Karpas-422 (cell line): ENCODE results near the gene NAV2. TPM values are rescaled to one million over a fixed set of nuclear protein-coding genes. Genes with fewer than 3 reads are reported as not detected.

Experiments used
- DNase-seq: peaks from one replicate; pipeline ENCODE4 v3.0.0-alpha.2; 2015
- H2AFZ ChIP-seq: fragments of 200-600 bp; sonication (generic); 2 replicates; pipeline ENCODE4 v1.6.1; 2014; ENCODE audit warnings: antibody characterized with exemption, low read length, mixed read lengths
- H3K27ac ChIP-seq: fragments of 200-600 bp; sonication (generic); 2 replicates; pipeline ENCODE4 v1.5.1; 2014; ENCODE audit warnings: mild to moderate bottlenecking, low read length, moderate library complexity
- H3K27me3 ChIP-seq: fragments of 200-600 bp; sonication (generic); 2 replicates; pipeline ENCODE4 v1.6.1; 2014; ENCODE audit warnings: low read length, mixed read lengths
- H3K36me3 ChIP-seq: fragments of 200-600 bp; sonication (generic); 2 replicates; pipeline ENCODE4 v1.6.1; 2014; ENCODE audit warnings: low read length, mixed read lengths; ENCODE audit not compliant: insufficient read depth
- H3K4me1 ChIP-seq: fragments of 200-600 bp; sonication (generic); 2 replicates; pipeline ENCODE4 v1.6.1; 2014; ENCODE audit warnings: mild to moderate bottlenecking, low read length, mixed read lengths
- H3K4me2 ChIP-seq: fragments of 200-600 bp; sonication (generic); 2 replicates; pipeline ENCODE4 v1.6.1; 2014; ENCODE audit warnings: low read length, low read depth, mild to moderate bottlenecking; ENCODE audit not compliant: poor library complexity, severe bottlenecking
- H3K4me3 ChIP-seq: fragments of 200-600 bp; sonication (generic); 2 replicates; pipeline ENCODE4 v1.5.1; 2014; ENCODE audit warnings: mild to moderate bottlenecking, antibody characterized with exemption, low read length, mixed read lengths
- H3K79me2 ChIP-seq: fragments of 200-600 bp; sonication (generic); 2 replicates; pipeline ENCODE4 v1.6.1; 2014; ENCODE audit warnings: mild to moderate bottlenecking, low read length, mixed read lengths
- H3K9ac ChIP-seq: fragments of 200-600 bp; sonication (generic); 2 replicates; pipeline ENCODE4 v1.6.0; 2014; ENCODE audit warnings: low read length
- H3K9me2 ChIP-seq: fragments of 200-600 bp; sonication (generic), shearing (Covaris generic); replicated peaks from 2 replicates; pipeline ENCODE4 v1.6.0; 2014; ENCODE audit warnings: mild to moderate bottlenecking, low read length, moderate library complexity; ENCODE audit not compliant: insufficient read depth
- H3K9me3 ChIP-seq: fragments of 300-700, 200-600 bp; sonication (generic); 2 replicates; pipeline ENCODE4 v1.6.1; 2014; ENCODE audit warnings: low read length, mixed read lengths
- H4K20me1 ChIP-seq: fragments of 200-600 bp; sonication (generic); 2 replicates; pipeline ENCODE4 v1.6.1; 2014; ENCODE audit warnings: mild to moderate bottlenecking, antibody characterized with exemption, low read length, low read depth; ENCODE audit not compliant: insufficient read depth
- total RNA-seq: library from RNA; depleted of rRNA; stranded (reverse); fragments of >200 nt; shearing (Covaris generic); gene quantifications from 2 replicates; pipeline ENCODE4 v1.2.3, GENCODE V29; 2014; ENCODE audit warnings: low replicate concordance

NAV2 gene
- total RNA-seq, 1 experiment from 2014 or later: not detected

DNA sequence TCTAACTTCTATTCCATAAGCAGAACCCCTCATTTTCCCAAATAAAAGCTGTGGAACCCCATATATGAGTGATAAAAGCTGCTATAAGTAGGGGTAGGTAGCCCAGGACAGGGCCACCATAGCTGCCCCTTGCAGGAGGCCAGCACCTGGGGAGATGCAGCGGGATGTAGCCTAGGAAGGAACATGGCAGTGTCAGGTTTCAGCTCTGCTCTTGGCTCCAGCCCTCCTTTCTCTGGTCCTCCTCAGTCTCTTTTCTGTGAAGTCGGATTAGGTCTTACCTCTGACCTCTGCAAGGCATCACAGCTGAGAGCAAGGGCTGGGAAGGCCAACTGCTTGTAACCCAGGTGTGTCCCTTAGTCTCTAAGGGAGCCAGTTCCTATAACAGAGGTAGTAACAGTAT is 135.6 kb downstream of the NAV2 start:
- DNase-seq: no peak
- no peak overlapping the region for H3K4me2 ChIP-seq
- no peaks in the 10 kb centered on the region for H3K27me3 ChIP-seq
- no peak overlapping the region for H3K9ac ChIP-seq
- no peak overlapping the region for H3K27ac ChIP-seq
- no peaks in the 10 kb centered on the region for H3K79me2 ChIP-seq
- H3K9me2 ChIP-seq: no peaks in the 10 kb centered on the region
- H2AFZ ChIP-seq: no peak overlapping the region
- no peak overlapping the region for H3K4me3 ChIP-seq
- H4K20me1 ChIP-seq: no peaks in the 10 kb centered on the region
- peaks cover 7% of the 10 kb centered on the region for H3K4me1 ChIP-seq
- H3K36me3 ChIP-seq: no peaks in the 10 kb centered on the region
- H3K9me3 ChIP-seq: no peaks in the 10 kb centered on the region

- Histone ChIP-seq H3K27ac (no peak overlapping the region), H3K4me1 (peaks cover 16% of the 10 kb centered on the region), H4K20me1 (no peaks in the 10 kb centered on the region), H3K79me2 (no peaks in the 10 kb centered on the region), H3K4me2 (no peak overlapping the region), H2AFZ (no peak overlapping the region), H3K36me3 (no peaks in the 10 kb centered on the region), H3K9me2 (no peaks in the 10 kb centered on the region), H3K4me3 (no peak overlapping the region), H3K9me3 (no peaks in the 10 kb centered on the region), H3K9ac (no peak overlapping the region), H3K27me3 (no peaks in the 10 kb centered on the region)
- no peak for DNase-seq
These were observed 136.6 kb downstream of the NAV2 start for GRCh38 chr11:19849107-19849789.

- Histone ChIP-seq H3K9me3 (no peaks in the 10 kb centered on the region), H3K4me3 (no peak overlapping the region), H3K4me2 (no peak overlapping the region), H3K9me2 (no peaks in the 10 kb centered on the region), H3K4me1 (peaks cover 16% of the 10 kb centered on the region), H3K27me3 (no peaks in the 10 kb centered on the region), H4K20me1 (no peaks in the 10 kb centered on the region), H3K79me2 (no peaks in the 10 kb centered on the region), H3K36me3 (no peaks in the 10 kb centered on the region), H3K9ac (no peak overlapping the region), H3K27ac (no peak overlapping the region), H2AFZ (no peak overlapping the region)
- no peak for DNase-seq
These were observed 137.4 kb downstream of the NAV2 start for GRCh38 chr11:19849947-19850593.

- Histone ChIP-seq H3K4me2 (no peak overlapping the region), H4K20me1 (no peaks in the 10 kb centered on the region), H3K79me2 (no peaks in the 10 kb centered on the region), H3K36me3 (no peaks in the 10 kb centered on the region), H3K4me1 (peaks cover 16% of the 10 kb centered on the region), H3K9me2 (no peaks in the 10 kb centered on the region), H2AFZ (no peak overlapping the region), H3K9me3 (no peaks in the 10 kb centered on the region), H3K27ac (no peak overlapping the region), H3K4me3 (no peak overlapping the region), H3K9ac (no peak overlapping the region), H3K27me3 (no peaks in the 10 kb centered on the region)
- no peak for DNase-seq
These were observed 139.7 kb downstream of the NAV2 start for GRCh38 chr11:19852288-19852687.

DNA sequence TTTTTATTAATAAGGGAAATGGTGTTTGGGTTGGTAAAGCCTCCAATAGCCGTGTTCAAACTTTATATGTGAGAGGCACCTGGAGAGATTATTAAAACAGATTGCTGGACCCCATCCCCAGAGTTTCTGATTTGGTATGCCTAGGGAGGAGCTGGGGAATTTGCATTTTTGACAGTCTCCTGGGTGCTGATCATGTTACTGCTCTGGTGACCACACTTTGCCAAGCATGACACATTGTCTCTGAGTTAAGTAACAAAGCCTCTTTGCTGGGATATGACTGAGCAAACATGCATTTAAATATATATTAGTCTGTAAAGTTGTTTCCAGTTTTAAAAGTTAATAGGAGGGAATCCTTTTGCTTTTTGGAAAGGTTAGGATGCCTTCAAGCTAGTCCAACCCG is 140.4 kb downstream of the NAV2 start:
- Histone ChIP-seq H3K4me1 (peaks cover 16% of the 10 kb centered on the region), H3K79me2 (no peaks in the 10 kb centered on the region), H4K20me1 (no peaks in the 10 kb centered on the region), H3K4me2 (peak overlapping the region; percentile 22), H3K9me2 (no peaks in the 10 kb centered on the region), H3K9ac (no peak overlapping the region), H3K27me3 (no peaks in the 10 kb centered on the region), H2AFZ (no peak overlapping the region), H3K36me3 (no peaks in the 10 kb centered on the region), H3K9me3 (no peaks in the 10 kb centered on the region), H3K27ac (no peak overlapping the region), H3K4me3 (no peak overlapping the region)
- peak; percentile 50 for DNase-seq

GRCh38 chr11:19853920-19854319 is 141.3 kb downstream of the NAV2 start:
- Histone ChIP-seq H3K4me1 (peaks cover 16% of the 10 kb centered on the region), H3K27ac (no peak overlapping the region), H3K79me2 (no peaks in the 10 kb centered on the region), H4K20me1 (no peaks in the 10 kb centered on the region), H3K4me2 (no peak overlapping the region), H3K9me3 (no peaks in the 10 kb centered on the region), H2AFZ (no peak overlapping the region), H3K9ac (no peak overlapping the region), H3K36me3 (no peaks in the 10 kb centered on the region), H3K9me2 (no peaks in the 10 kb centered on the region), H3K27me3 (no peaks in the 10 kb centered on the region), H3K4me3 (no peak overlapping the region)
- DNase-seq: no peak

- no peak for DNase-seq
- Histone ChIP-seq H3K27ac (no peak overlapping the region), H3K27me3 (no peaks in the 10 kb centered on the region), H3K4me3 (no peak overlapping the region), H3K79me2 (no peaks in the 10 kb centered on the region), H4K20me1 (no peaks in the 10 kb centered on the region), H3K36me3 (no peaks in the 10 kb centered on the region), H2AFZ (no peak overlapping the region), H3K9me3 (no peaks in the 10 kb centered on the region), H3K9ac (no peak overlapping the region), H3K4me1 (no peaks in the 10 kb centered on the region), H3K4me2 (no peak overlapping the region), H3K9me2 (no peaks in the 10 kb centered on the region)
These were observed 148.5 kb downstream of the NAV2 start for GRCh38 chr11:19861171-19861570.

GRCh38 chr11:19862091-19862490 is 149.5 kb downstream of the NAV2 start:
- Histone ChIP-seq H3K27ac (no peak overlapping the region), H4K20me1 (no peaks in the 10 kb centered on the region), H3K4me1 (no peaks in the 10 kb centered on the region), H3K27me3 (no peaks in the 10 kb centered on the region), H3K4me3 (no peak overlapping the region), H3K9me3 (no peaks in the 10 kb centered on the region), H2AFZ (no peak overlapping the region), H3K9ac (no peak overlapping the region), H3K79me2 (no peaks in the 10 kb centered on the region), H3K36me3 (no peaks in the 10 kb centered on the region), H3K4me2 (no peak overlapping the region), H3K9me2 (no peaks in the 10 kb centered on the region)
- no peak for DNase-seq
